ENCODE measurements around the gene SENP8. TPM values are rescaled to one million over a fixed set of nuclear protein-coding genes. Genes with fewer than 3 reads are reported as not detected.
A peak's percentile ranks its signal among the peaks of the same experiment; 100 is the strongest.
"Not testable (repeated sequence)": the region's sequence is repeated elsewhere in the genome, so short reads cannot be mapped to it uniquely, and the experiment has no call there.

The SENP8 gene
- total RNA-seq, 2 experiments from 2014 or later: 0.69 to 4.6 TPM

DNA sequence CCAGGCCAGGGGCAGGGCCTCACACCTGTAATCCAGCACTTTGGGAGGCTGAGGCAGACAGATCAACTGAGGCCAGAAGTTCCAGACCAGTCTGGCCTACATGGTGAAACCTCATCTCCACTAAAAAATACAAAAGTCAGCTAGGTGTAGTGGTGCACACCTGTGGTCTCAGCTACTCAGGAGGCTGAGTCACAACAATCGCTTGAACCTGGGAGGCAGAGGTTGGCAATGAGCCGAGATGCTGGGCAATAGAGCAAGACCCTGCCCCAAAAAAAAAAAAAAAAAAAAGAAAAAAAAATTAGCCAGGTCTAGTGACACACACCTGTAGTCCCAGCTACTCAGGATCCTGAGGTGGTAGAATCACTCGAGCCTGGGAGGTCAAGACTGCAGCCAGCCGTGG is 19.0 kb upstream of the SENP8 start:
- H3K79me2 ChIP-seq (ENCODE audit: insufficient read depth, low read depth, low read length): peaks cover 15% of the 10 kb centered on the region
- H3K4me2 ChIP-seq (ENCODE audit: low read length): no peak overlapping the region
- CTCF ChIA-PET (ENCODE audit: unreplicated experiment): no interaction called here
- H3K27ac ChIP-seq (ENCODE audit: low read depth, low read length, poor library complexity, severe bottlenecking): no peak overlapping the region
- POLR2A ChIA-PET: interaction anchor here (0.7 kb wide), 3 partner anchors 20 to 244 kb away, joined by 4 to 5 read pairs (median 5); no protein-coding TSS in a partner anchor
- 0 out of 2 replicates have a peak, but pooled peaks cover 4% of the 10 kb centered on the region for H4K20me1 ChIP-seq (ENCODE audit: insufficient read depth, low read length)
- peaks cover 15% of the 10 kb centered on the region for H3K4me1 ChIP-seq (ENCODE audit: insufficient read depth, low read length, poor library complexity, severe bottlenecking)
- intact Hi-C loops (cut with micrococcal nuclease; ENCODE audit: unreplicated experiment): no loop called here
- TF ChIP-seq EZH2phosphoT487 (IDR thresholded peaks at IDR 0.05; ENCODE audit: borderline replicate concordance, low read depth, low read length): no peak
- H3K4me3 ChIP-seq (ENCODE audit: low read depth, low read length, poor library complexity, severe bottlenecking): no peak overlapping the region
- H3K36me3 ChIP-seq (ENCODE audit: insufficient read depth, low read length): no peaks in the 10 kb centered on the region
- no peak overlapping the region for H2AFZ ChIP-seq (ENCODE audit: low read length)
- H3K9me3 ChIP-seq (ENCODE audit: low read length): no peaks in the 10 kb centered on the region
- no peak for DNase-seq (ENCODE audit: low spot score)
- BruUV-seq (replicated peaks): no TSS peak
- no peaks in the 10 kb centered on the region for H3K9me2 ChIP-seq (ENCODE audit: insufficient read depth, low read length)

DNA sequence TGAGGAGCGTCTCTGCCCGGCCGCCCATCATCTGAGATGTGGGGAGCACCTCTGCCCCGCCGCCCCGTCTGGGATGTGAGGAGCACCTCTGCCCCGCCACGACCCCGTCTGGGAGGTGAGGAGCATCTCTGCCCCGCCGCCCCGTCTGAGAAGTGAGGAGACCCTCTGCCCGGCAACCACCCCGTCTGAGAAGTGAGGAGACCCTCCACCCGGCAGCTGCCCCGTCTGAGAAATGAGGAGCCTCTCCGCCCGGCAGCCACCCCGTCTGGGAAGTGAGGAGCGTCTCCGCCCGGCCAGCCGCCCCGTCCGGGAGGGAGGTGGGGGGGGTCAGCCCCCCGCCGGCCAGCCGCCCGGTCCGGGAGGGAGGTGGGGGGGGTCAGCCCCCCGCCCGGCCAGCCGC is 17.7 kb upstream of the SENP8 start:
- DNase-seq (ENCODE audit: low spot score); BruUV-seq (replicated peaks); H3K4me2 ChIP-seq (ENCODE audit: low read length); POLR2A ChIA-PET; H3K27ac ChIP-seq (ENCODE audit: low read depth, low read length, poor library complexity, severe bottlenecking); H3K36me3 ChIP-seq (ENCODE audit: insufficient read depth, low read length); H3K9me2 ChIP-seq (ENCODE audit: insufficient read depth, low read length); H4K20me1 ChIP-seq (ENCODE audit: insufficient read depth, low read length); H3K4me3 ChIP-seq (ENCODE audit: low read depth, low read length, poor library complexity, severe bottlenecking); H3K9me3 ChIP-seq (ENCODE audit: low read length); intact Hi-C loops (cut with micrococcal nuclease; ENCODE audit: unreplicated experiment); H2AFZ ChIP-seq (ENCODE audit: low read length); CTCF ChIA-PET (ENCODE audit: unreplicated experiment): not testable (repeated sequence)
- Histone ChIP-seq H3K4me1 (ENCODE audit: insufficient read depth, low read length, poor library complexity, severe bottlenecking) (peaks cover 28% of the 10 kb centered on the region), H3K79me2 (ENCODE audit: insufficient read depth, low read depth, low read length) (peaks cover 26% of the 10 kb centered on the region)

DNA sequence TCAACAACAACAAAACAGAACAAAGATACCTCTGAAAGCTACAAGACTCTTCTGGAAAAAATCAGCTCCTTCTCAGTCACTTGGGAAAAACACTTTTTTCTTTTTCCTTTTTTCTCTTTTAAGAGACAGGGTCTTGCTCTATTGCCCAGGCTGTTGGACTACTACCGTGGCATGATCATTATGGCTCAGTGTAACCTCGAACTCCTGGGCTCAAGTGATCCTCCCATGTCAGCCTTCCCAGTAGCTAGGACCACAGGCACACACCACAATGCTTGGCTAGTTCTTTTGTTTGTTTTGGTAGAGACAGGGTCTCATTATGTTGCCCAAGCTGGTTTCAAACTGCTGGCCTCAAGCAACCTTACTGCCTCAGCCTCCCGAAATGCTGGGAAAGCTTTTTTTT is 13.1 kb upstream of the SENP8 start:
- H3K4me1 ChIP-seq (ENCODE audit: insufficient read depth, low read length, poor library complexity, severe bottlenecking): peaks cover 56% of the 10 kb centered on the region
- POLR2A ChIA-PET: interaction anchor here (0.6 to 3.0 kb wide), 8 partner anchors 8 to 315 kb away, joined by 3 to 13 read pairs (median 6); partner anchors contain the start of genes MYO9A and SENP8
- H2AFZ ChIP-seq (ENCODE audit: low read length): no peak overlapping the region

More for the DNA sequence above, 13.1 kb upstream of the SENP8 start:
- intact Hi-C loops (cut with micrococcal nuclease; ENCODE audit: unreplicated experiment): no loop called here
- peaks cover 4% of the 10 kb centered on the region; the same call in 1 of the 2 replicates for H4K20me1 ChIP-seq (ENCODE audit: insufficient read depth, low read length)
- H3K27ac ChIP-seq (ENCODE audit: low read depth, low read length, poor library complexity, severe bottlenecking): peak overlapping the region; percentile 28
- no TSS peak for BruUV-seq (replicated peaks)
- no peaks in the 10 kb centered on the region for H3K9me2 ChIP-seq (ENCODE audit: insufficient read depth, low read length)
- CTCF ChIA-PET (ENCODE audit: unreplicated experiment): no interaction called here
- DNase-seq (ENCODE audit: low spot score): no peak
- peaks cover 57% of the 10 kb centered on the region for H3K79me2 ChIP-seq (ENCODE audit: insufficient read depth, low read depth, low read length)
- TF ChIP-seq EZH2phosphoT487 (IDR thresholded peaks at IDR 0.05; ENCODE audit: borderline replicate concordance, low read depth, low read length): no peak
- TF ChIP-seq, protein P1, sequence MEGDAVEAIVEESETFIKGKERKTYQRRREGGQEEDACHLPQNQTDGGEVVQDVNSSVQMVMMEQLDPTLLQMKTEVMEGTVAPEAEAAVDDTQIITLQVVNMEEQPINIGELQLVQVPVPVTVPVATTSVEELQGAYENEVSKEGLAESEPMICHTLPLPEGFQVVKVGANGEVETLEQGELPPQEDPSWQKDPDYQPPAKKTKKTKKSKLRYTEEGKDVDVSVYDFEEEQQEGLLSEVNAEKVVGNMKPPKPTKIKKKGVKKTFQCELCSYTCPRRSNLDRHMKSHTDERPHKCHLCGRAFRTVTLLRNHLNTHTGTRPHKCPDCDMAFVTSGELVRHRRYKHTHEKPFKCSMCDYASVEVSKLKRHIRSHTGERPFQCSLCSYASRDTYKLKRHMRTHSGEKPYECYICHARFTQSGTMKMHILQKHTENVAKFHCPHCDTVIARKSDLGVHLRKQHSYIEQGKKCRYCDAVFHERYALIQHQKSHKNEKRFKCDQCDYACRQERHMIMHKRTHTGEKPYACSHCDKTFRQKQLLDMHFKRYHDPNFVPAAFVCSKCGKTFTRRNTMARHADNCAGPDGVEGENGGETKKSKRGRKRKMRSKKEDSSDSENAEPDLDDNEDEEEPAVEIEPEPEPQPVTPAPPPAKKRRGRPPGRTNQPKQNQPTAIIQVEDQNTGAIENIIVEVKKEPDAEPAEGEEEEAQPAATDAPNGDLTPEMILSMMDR (conservative IDR thresholded peaks at IDR 0.05; ENCODE audit: low read length): no peak
- peak overlapping the region; percentile 53 for H3K4me2 ChIP-seq (ENCODE audit: low read length)
- no peak overlapping the region for H3K4me3 ChIP-seq (ENCODE audit: low read depth, low read length, poor library complexity, severe bottlenecking)
- H3K9me3 ChIP-seq (ENCODE audit: low read length): no peaks in the 10 kb centered on the region
- no peaks in the 10 kb centered on the region for H3K36me3 ChIP-seq (ENCODE audit: insufficient read depth, low read length)
